ENCODE data around the gene TMEM212.

- peak; percentile 27 to 50 (median 40) for TF ChIP-seq CTCF (IDR thresholded peaks at IDR 0.05 in 4 of 5, conservative IDR thresholded peaks at IDR 0.05 in 1 of 5)
- no peak for TF ChIP-seq POLR2A (IDR thresholded peaks at IDR 0.05)
Measured at GRCh38 chr3:171833789-171834460, 9.2 kb upstream of the TMEM212 start.
